GM12891 (cell line): ENCODE data around the gene ACSL3.

Experiments used
- POLR2A ChIP-seq: IDR thresholded peaks from 2 replicates; pipeline ENCODE4 v1.6.1; 2011; ENCODE audit warnings: low read depth, low read length, control low read depth
- POLR2AphosphoS5 ChIP-seq: IDR thresholded peaks from 2 replicates; pipeline ENCODE4 v1.6.1; 2011; ENCODE audit warnings: low read depth, low read length, control low read depth

GRCh38 chr2:222982010-222982908, 121.4 kb downstream of the ACSL3 start:
- TF ChIP-seq POLR2A (no peak), POLR2AphosphoS5 (no peak)
